HEK293 (cell line): ENCODE measurements around the gene LZTR1.

ENCODE experiments used
- BCL11A ChIP-seq: fragments of 450-650 bp; formaldehyde crosslinking; IDR thresholded peaks from 2 replicates; pipeline ENCODE4 v1.5.1; 2016; ENCODE audit warnings: low read depth, missing biosample characterization, missing genetic modification characterization
- EGR2 ChIP-seq: fragments of 450-650 bp; formaldehyde crosslinking; IDR thresholded peaks from 2 replicates; pipeline ENCODE4 v1.5.1; 2016; ENCODE audit warnings: low read depth, missing biosample characterization, missing genetic modification characterization
- FEZF1 ChIP-seq: fragments of 450-650 bp; formaldehyde crosslinking; IDR thresholded peaks from 2 replicates; pipeline ENCODE4 v1.5.1; 2016; ENCODE audit warnings: missing biosample characterization, missing genetic modification characterization
- GLI4 ChIP-seq: fragments of 450-650 bp; formaldehyde crosslinking; IDR thresholded peaks from 2 replicates; pipeline ENCODE4 v1.5.1; 2016; ENCODE audit warnings: missing biosample characterization, missing genetic modification characterization
- IKZF3 ChIP-seq: fragments of 450-650 bp; IDR thresholded peaks from 2 replicates; pipeline ENCODE4 v1.5.0; 2018; ENCODE audit warnings: missing biosample characterization, mild to moderate bottlenecking, missing genetic modification characterization, moderate library complexity
- KLF10 ChIP-seq: fragments of 450-650 bp; IDR thresholded peaks from 2 replicates; pipeline ENCODE4 v1.5.1; 2018; ENCODE audit warnings: missing biosample characterization, mild to moderate bottlenecking, missing genetic modification characterization
- KLF9 ChIP-seq: fragments of 450-650 bp; formaldehyde crosslinking; IDR thresholded peaks from 2 replicates; pipeline ENCODE4 v1.5.1; 2016; ENCODE audit warnings: missing biosample characterization, missing genetic modification characterization, low read depth
- SCRT1 ChIP-seq: fragments of 450-650 bp; formaldehyde crosslinking; IDR thresholded peaks from 2 replicates; pipeline ENCODE4 v1.5.1; 2016; ENCODE audit warnings: missing biosample characterization, missing genetic modification characterization, borderline replicate concordance
- ZBTB48 ChIP-seq: fragments of 450-650 bp; formaldehyde crosslinking; IDR thresholded peaks from 2 replicates; pipeline ENCODE4 v1.5.1; 2016; ENCODE audit warnings: missing biosample characterization, missing genetic modification characterization
- ZFHX2 ChIP-seq: fragments of 450-650 bp; formaldehyde crosslinking; conservative IDR thresholded peaks from 2 replicates; pipeline ENCODE4 v1.5.1; 2016; ENCODE audit warnings: missing biosample characterization, missing genetic modification characterization
- ZNF10 ChIP-seq: fragments of 450-650 bp; formaldehyde crosslinking; IDR thresholded peaks from 2 replicates; pipeline ENCODE4 v1.5.1; 2017; ENCODE audit warnings: missing biosample characterization, missing genetic modification characterization
- ZNF184 ChIP-seq: fragments of 450-650 bp; IDR thresholded peaks from 2 replicates; pipeline ENCODE4 v1.5.1; 2018; ENCODE audit warnings: missing biosample characterization, mild to moderate bottlenecking, missing genetic modification characterization
- ZNF214 ChIP-seq: fragments of 450-650 bp; formaldehyde crosslinking; IDR thresholded peaks from 2 replicates; pipeline ENCODE4 v1.5.1; 2017; ENCODE audit warnings: missing biosample characterization, mild to moderate bottlenecking, missing genetic modification characterization, borderline replicate concordance
- ZNF24 ChIP-seq: fragments of 450-650 bp; formaldehyde crosslinking; IDR thresholded peaks from 2 replicates; pipeline ENCODE4 v1.5.1; 2016; ENCODE audit warnings: missing biosample characterization, missing genetic modification characterization
- ZNF354C ChIP-seq: fragments of 450-650 bp; formaldehyde crosslinking; IDR thresholded peaks from 2 replicates; pipeline ENCODE4 v1.5.1; 2016; ENCODE audit warnings: missing biosample characterization, missing genetic modification characterization, low read depth, borderline replicate concordance
- ZNF366 ChIP-seq: fragments of 450-650 bp; formaldehyde crosslinking; conservative IDR thresholded peaks from 2 replicates; pipeline ENCODE4 v1.5.1; 2016; ENCODE audit warnings: missing biosample characterization, missing genetic modification characterization
- ZNF426 ChIP-seq: fragments of 450-650 bp; formaldehyde crosslinking; IDR thresholded peaks from 2 replicates; pipeline ENCODE4 v1.5.1; 2017; ENCODE audit warnings: missing biosample characterization, missing genetic modification characterization, mild to moderate bottlenecking, inconsistent platforms, moderate library complexity
- ZNF558 ChIP-seq: fragments of 450-650 bp; formaldehyde crosslinking; IDR thresholded peaks from 2 replicates; pipeline ENCODE4 v1.5.1; 2016; ENCODE audit warnings: missing biosample characterization, missing genetic modification characterization
- ZNF560 ChIP-seq: fragments of 450-650 bp; formaldehyde crosslinking; IDR thresholded peaks from 2 replicates; pipeline ENCODE4 v1.5.1; 2017; ENCODE audit warnings: missing biosample characterization, missing genetic modification characterization, borderline replicate concordance
- ZNF621 ChIP-seq: fragments of 450-650 bp; formaldehyde crosslinking; IDR thresholded peaks from 2 replicates; pipeline ENCODE4 v1.5.1; 2017; ENCODE audit warnings: missing biosample characterization, missing genetic modification characterization
- ZNF623 ChIP-seq: fragments of 450-650 bp; formaldehyde crosslinking; IDR thresholded peaks from 2 replicates; pipeline ENCODE4 v1.5.1; 2016; ENCODE audit warnings: missing biosample characterization, missing genetic modification characterization
- ZNF658 ChIP-seq: fragments of 450-650 bp; formaldehyde crosslinking; IDR thresholded peaks from 2 replicates; pipeline ENCODE4; 2016; ENCODE audit warnings: missing biosample characterization, missing genetic modification characterization
- ZNF664 ChIP-seq: fragments of 450-650 bp; formaldehyde crosslinking; IDR thresholded peaks from 2 replicates; pipeline ENCODE4 v1.5.1; 2016; ENCODE audit warnings: missing biosample characterization, missing genetic modification characterization
- ZNF776 ChIP-seq: fragments of 450-650 bp; formaldehyde crosslinking; IDR thresholded peaks from 2 replicates; pipeline ENCODE4 v1.5.0; 2017; ENCODE audit warnings: missing biosample characterization, missing genetic modification characterization, borderline replicate concordance
- ZNF777 ChIP-seq: fragments of 450-650 bp; formaldehyde crosslinking; IDR thresholded peaks from 2 replicates; pipeline ENCODE4 v1.5.1; 2017; ENCODE audit warnings: missing biosample characterization, missing genetic modification characterization, borderline replicate concordance
- ZXDB ChIP-seq: fragments of 450-650 bp; formaldehyde crosslinking; IDR thresholded peaks from 2 replicates; pipeline ENCODE4 v1.5.1; 2016; ENCODE audit warnings: missing biosample characterization, missing genetic modification characterization
- TF ChIP-seq, protein P1 (sequence below): fragments of 450-650 bp; formaldehyde crosslinking; IDR thresholded peaks from 2 replicates; pipeline ENCODE4 v1.5.1; 2016; ENCODE audit warnings: missing biosample characterization, missing genetic modification characterization
- TF ChIP-seq, protein P2 (sequence below): fragments of 450-650 bp; formaldehyde crosslinking; IDR thresholded peaks from 2 replicates; pipeline ENCODE4 v1.5.1; 2016; ENCODE audit warnings: missing biosample characterization, missing genetic modification characterization
- TF ChIP-seq, protein P3 (sequence below): fragments of 450-650 bp; formaldehyde crosslinking; IDR thresholded peaks from 2 replicates; pipeline ENCODE4 v1.5.1; 2016; ENCODE audit warnings: missing biosample characterization, missing genetic modification characterization
- TF ChIP-seq, protein P4 (sequence below): sonication (generic); formaldehyde crosslinking; IDR thresholded peaks from 2 replicates; pipeline ENCODE4 v1.8.1; 2022; ENCODE audit warnings: mild to moderate bottlenecking, moderate library complexity, missing genetic modification reagents
- TF ChIP-seq, protein P5 (sequence below): fragments of 450-650 bp; formaldehyde crosslinking; IDR thresholded peaks from 2 replicates; pipeline ENCODE4 v1.5.1; 2016; ENCODE audit warnings: missing biosample characterization, missing genetic modification characterization
- TF ChIP-seq, protein P6 (sequence below): fragments of 450-650 bp; formaldehyde crosslinking; IDR thresholded peaks from 2 replicates; pipeline ENCODE4 v1.5.1; 2016; ENCODE audit warnings: missing biosample characterization, missing genetic modification characterization, borderline replicate concordance

The LZTR1 gene

DNA sequence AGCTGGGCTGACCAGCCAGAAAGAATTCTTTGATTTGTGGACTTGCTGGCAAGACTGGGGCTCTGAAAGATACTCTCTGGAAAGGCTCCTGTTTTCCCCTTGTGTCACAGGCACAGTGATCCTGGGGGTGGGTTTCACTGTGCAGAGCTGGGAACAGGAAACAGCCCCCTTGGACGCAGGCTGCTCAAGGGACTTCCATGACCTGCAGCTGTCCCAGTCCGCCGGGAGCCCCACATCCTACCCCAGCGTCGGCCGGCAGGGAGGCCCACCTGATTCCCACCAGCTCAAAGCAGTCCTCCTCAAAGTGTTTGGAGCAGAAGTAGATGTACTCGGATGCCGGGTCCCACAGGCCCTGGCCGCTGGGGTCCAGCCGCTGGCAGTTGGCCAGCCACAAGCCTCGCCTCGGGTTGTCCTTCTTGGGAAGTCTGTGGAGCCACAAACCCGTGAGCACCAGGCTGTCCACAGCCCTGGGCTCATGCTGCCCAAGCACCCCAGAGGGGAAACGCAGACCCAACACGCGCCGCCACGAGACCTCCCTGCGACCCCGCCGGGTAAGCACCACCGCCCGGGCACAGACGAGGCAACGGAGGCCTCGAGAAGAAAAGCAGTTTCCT, 19.0 kb downstream of the LZTR1 start (continued):
- TF ChIP-seq, protein P1, sequence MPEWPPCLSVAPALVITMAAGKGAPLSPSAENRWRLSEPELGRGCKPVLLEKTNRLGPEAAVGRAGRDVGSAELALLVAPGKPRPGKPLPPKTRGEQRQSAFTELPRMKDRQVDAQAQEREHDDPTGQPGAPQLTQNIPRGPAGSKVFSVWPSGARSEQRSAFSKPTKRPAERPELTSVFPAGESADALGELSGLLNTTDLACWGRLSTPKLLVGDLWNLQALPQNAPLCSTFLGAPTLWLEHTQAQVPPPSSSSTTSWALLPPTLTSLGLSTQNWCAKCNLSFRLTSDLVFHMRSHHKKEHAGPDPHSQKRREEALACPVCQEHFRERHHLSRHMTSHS (tag by site-specific recombination): no peak
- TF ChIP-seq ZNF560 (tag by site-specific recombination): no peak
- no peak for TF ChIP-seq ZFHX2 (tag by site-specific recombination)
- TF ChIP-seq, protein P2, sequence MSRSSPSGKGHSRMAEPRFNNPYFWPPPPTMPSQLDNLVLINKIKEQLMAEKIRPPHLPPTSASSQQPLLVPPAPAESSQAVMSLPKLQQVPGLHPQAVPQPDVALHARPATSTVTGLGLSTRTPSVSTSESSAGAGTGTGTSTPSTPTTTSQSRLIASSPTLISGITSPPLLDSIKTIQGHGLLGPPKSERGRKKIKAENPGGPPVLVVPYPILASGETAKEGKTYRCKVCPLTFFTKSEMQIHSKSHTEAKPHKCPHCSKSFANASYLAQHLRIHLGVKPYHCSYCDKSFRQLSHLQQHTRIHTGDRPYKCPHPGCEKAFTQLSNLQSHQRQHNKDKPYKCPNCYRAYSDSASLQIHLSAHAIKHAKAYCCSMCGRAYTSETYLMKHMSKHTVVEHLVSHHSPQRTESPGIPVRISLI (tag by site-specific recombination): no peak
- TF ChIP-seq ZXDB (tag by site-specific recombination): no peak
- TF ChIP-seq ZNF184 (tag by site-specific recombination): no peak
- no peak for TF ChIP-seq ZNF24 (tag by site-specific recombination)
- TF ChIP-seq SCRT1 (tag by site-specific recombination): no peak
- no peak for TF ChIP-seq ZNF10 (tag by site-specific recombination)
- no peak for TF ChIP-seq ZNF658 (tag by site-specific recombination)
- no peak for TF ChIP-seq ZNF621 (tag by site-specific recombination)
- TF ChIP-seq, protein P3, sequence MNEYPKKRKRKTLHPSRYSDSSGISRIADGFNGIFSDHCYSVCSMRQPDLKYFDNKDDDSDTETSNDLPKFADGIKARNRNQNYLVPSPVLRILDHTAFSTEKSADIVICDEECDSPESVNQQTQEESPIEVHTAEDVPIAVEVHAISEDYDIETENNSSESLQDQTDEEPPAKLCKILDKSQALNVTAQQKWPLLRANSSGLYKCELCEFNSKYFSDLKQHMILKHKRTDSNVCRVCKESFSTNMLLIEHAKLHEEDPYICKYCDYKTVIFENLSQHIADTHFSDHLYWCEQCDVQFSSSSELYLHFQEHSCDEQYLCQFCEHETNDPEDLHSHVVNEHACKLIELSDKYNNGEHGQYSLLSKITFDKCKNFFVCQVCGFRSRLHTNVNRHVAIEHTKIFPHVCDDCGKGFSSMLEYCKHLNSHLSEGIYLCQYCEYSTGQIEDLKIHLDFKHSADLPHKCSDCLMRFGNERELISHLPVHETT (tag by site-specific recombination): no peak
- TF ChIP-seq ZNF776 (tag by site-specific recombination): no peak
- no peak for TF ChIP-seq IKZF3 (tag by site-specific recombination)
- TF ChIP-seq ZNF664 (tag by site-specific recombination): no peak
- TF ChIP-seq ZBTB48: 0 out of 2 replicates have a peak, but pooled peaks have one; percentile 16
- TF ChIP-seq ZNF426 (tag by site-specific recombination): no peak
- 0 out of 2 replicates have a peak, but pooled peaks have one; percentile 53 for TF ChIP-seq GLI4 (tag by site-specific recombination)
- no peak for TF ChIP-seq KLF10 (tag by site-specific recombination)
- no peak for TF ChIP-seq ZNF558 (tag by site-specific recombination)
- TF ChIP-seq ZNF366 (tag by site-specific recombination): no peak
- no peak for TF ChIP-seq ZNF623
- TF ChIP-seq EGR2: no peak
- TF ChIP-seq BCL11A: peak; percentile 11; the same call in 1 of the 2 replicates
- TF ChIP-seq ZNF354C: no peak
- TF ChIP-seq FEZF1 (tag by site-specific recombination): no peak
- 0 out of 2 replicates have a peak, but pooled peaks have one; percentile 11 for TF ChIP-seq KLF9 (tag by site-specific recombination)
- TF ChIP-seq ZNF214: no peak
- TF ChIP-seq, protein P4, sequence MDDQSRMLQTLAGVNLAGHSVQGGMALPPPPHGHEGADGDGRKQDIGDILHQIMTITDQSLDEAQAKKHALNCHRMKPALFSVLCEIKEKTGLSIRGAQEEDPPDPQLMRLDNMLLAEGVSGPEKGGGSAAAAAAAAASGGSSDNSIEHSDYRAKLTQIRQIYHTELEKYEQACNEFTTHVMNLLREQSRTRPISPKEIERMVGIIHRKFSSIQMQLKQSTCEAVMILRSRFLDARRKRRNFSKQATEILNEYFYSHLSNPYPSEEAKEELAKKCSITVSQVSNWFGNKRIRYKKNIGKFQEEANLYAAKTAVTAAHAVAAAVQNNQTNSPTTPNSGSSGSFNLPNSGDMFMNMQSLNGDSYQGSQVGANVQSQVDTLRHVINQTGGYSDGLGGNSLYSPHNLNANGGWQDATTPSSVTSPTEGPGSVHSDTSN (CRISPR knock-in tag): no peak
- TF ChIP-seq ZNF777 (tag by site-specific recombination): no peak; the same call in 1 of the 2 replicates
- TF ChIP-seq, protein P5, sequence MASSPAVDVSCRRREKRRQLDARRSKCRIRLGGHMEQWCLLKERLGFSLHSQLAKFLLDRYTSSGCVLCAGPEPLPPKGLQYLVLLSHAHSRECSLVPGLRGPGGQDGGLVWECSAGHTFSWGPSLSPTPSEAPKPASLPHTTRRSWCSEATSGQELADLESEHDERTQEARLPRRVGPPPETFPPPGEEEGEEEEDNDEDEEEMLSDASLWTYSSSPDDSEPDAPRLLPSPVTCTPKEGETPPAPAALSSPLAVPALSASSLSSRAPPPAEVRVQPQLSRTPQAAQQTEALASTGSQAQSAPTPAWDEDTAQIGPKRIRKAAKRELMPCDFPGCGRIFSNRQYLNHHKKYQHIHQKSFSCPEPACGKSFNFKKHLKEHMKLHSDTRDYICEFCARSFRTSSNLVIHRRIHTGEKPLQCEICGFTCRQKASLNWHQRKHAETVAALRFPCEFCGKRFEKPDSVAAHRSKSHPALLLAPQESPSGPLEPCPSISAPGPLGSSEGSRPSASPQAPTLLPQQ (tag by site-specific recombination): peak; percentile 51; the same call in 1 of the 2 replicates
- TF ChIP-seq, protein P6, sequence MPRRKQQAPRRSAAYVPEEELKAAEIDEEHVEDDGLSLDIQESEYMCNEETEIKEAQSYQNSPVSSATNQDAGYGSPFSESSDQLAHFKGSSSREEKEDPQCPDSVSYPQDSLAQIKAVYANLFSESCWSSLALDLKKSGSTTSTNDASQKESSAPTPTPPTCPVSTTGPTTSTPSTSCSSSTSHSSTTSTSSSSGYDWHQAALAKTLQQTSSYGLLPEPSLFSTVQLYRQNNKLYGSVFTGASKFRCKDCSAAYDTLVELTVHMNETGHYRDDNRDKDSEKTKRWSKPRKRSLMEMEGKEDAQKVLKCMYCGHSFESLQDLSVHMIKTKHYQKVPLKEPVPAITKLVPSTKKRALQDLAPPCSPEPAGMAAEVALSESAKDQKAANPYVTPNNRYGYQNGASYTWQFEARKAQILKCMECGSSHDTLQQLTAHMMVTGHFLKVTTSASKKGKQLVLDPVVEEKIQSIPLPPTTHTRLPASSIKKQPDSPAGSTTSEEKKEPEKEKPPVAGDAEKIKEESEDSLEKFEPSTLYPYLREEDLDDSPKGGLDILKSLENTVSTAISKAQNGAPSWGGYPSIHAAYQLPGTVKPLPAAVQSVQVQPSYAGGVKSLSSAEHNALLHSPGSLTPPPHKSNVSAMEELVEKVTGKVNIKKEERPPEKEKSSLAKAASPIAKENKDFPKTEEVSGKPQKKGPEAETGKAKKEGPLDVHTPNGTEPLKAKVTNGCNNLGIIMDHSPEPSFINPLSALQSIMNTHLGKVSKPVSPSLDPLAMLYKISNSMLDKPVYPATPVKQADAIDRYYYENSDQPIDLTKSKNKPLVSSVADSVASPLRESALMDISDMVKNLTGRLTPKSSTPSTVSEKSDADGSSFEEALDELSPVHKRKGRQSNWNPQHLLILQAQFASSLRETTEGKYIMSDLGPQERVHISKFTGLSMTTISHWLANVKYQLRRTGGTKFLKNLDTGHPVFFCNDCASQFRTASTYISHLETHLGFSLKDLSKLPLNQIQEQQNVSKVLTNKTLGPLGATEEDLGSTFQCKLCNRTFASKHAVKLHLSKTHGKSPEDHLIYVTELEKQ (tag by site-specific recombination): no peak
